Measurements from ENCODE around the gene IFNK. TPM values are rescaled to one million over a fixed set of nuclear protein-coding genes. Genes with fewer than 3 reads are reported as not detected.

The IFNK gene
- total and polyA plus RNA-seq, 9 donors = 0.16 to 0.22 TPM; not detected in 7

- no peak for DNase-seq
- peaks cover 8% of the 10 kb centered on the region for H3K4me1 ChIP-seq (ENCODE audit: control insufficient read depth, insufficient read depth, low read length)
- no peaks in the 10 kb centered on the region for H3K9me3 ChIP-seq (replicated peaks; ENCODE audit: control insufficient read depth, low read depth, low read length)
- H3K27me3 ChIP-seq (ENCODE audit: control insufficient read depth, insufficient read depth, low read length) = no peaks in the 10 kb centered on the region
- no peak overlapping the region for H3K27ac ChIP-seq (ENCODE audit: low read length)
- peaks cover 4% of the 10 kb centered on the region for H3K36me3 ChIP-seq (ENCODE audit: control insufficient read depth, insufficient read depth, low read length)
- no CpG with 5 or more reads among the region's 3 CpGs for WGBS (ENCODE audit: insufficient coverage)
- no peak overlapping the region for H3K4me3 ChIP-seq (ENCODE audit: low read length)
These were observed 12.1 kb downstream of the IFNK start for GRCh38 chr9:27536168-27536567.

GRCh38 chr9:27537027-27537435, 12.9 kb downstream of the IFNK start:
- Histone ChIP-seq H3K4me3 (ENCODE audit: low read length) (no peak overlapping the region), H3K36me3 (ENCODE audit: control insufficient read depth, insufficient read depth, low read length) (peaks cover 4% of the 10 kb centered on the region), H3K4me1 (ENCODE audit: control insufficient read depth, insufficient read depth, low read length) (peaks cover 8% of the 10 kb centered on the region), H3K27me3 (ENCODE audit: control insufficient read depth, insufficient read depth, low read length) (no peaks in the 10 kb centered on the region), H3K9me3 (replicated peaks; ENCODE audit: control insufficient read depth, low read depth, low read length) (no peaks in the 10 kb centered on the region), H3K27ac (ENCODE audit: low read length) (no peak overlapping the region)
- WGBS (ENCODE audit: insufficient coverage) = 71% methylated on average over 4 of the region's 7 CpGs
- no peak for DNase-seq

- no peak for DNase-seq
- WGBS (ENCODE audit: insufficient coverage) = no CpG with 5 or more reads among the region's 1 CpG
- no peak overlapping the region for H3K27ac ChIP-seq (ENCODE audit: low read length)
- H3K36me3 ChIP-seq (ENCODE audit: control insufficient read depth, insufficient read depth, low read length) = peaks cover 4% of the 10 kb centered on the region
- H3K9me3 ChIP-seq (replicated peaks; ENCODE audit: control insufficient read depth, low read depth, low read length) = no peaks in the 10 kb centered on the region
- no peak overlapping the region for H3K4me3 ChIP-seq (ENCODE audit: low read length)
- H3K27me3 ChIP-seq (ENCODE audit: control insufficient read depth, insufficient read depth, low read length) = no peaks in the 10 kb centered on the region
- peaks cover 8% of the 10 kb centered on the region for H3K4me1 ChIP-seq (ENCODE audit: control insufficient read depth, insufficient read depth, low read length)
These were observed 13.7 kb downstream of the IFNK start for GRCh38 chr9:27537756-27538155.

- H3K36me3 ChIP-seq (ENCODE audit: control insufficient read depth, insufficient read depth, low read length) = peaks cover 4% of the 10 kb centered on the region
- DNase-seq = no peak
- WGBS (ENCODE audit: insufficient coverage) = 87% methylated on average over 2 of the region's 3 CpGs
- peaks cover 8% of the 10 kb centered on the region for H3K4me1 ChIP-seq (ENCODE audit: control insufficient read depth, insufficient read depth, low read length)
- H3K27ac ChIP-seq (ENCODE audit: low read length) = no peak overlapping the region
- no peaks in the 10 kb centered on the region for H3K9me3 ChIP-seq (replicated peaks; ENCODE audit: control insufficient read depth, low read depth, low read length)
- H3K4me3 ChIP-seq (ENCODE audit: low read length) = no peak overlapping the region
- H3K27me3 ChIP-seq (ENCODE audit: control insufficient read depth, insufficient read depth, low read length) = no peaks in the 10 kb centered on the region
These were observed 14.6 kb downstream of the IFNK start for GRCh38 chr9:27538647-27539046.

- H3K36me3 ChIP-seq (ENCODE audit: control insufficient read depth, insufficient read depth, low read length) = peaks cover 2% of the 10 kb centered on the region
- H3K27ac ChIP-seq (ENCODE audit: low read length) = peak overlapping the region; percentile 53
- peaks cover 8% of the 10 kb centered on the region for H3K4me1 ChIP-seq (ENCODE audit: control insufficient read depth, insufficient read depth, low read length)
- WGBS (ENCODE audit: insufficient coverage) = 12% methylated on average over 2 of the region's 5 CpGs
- no peak overlapping the region for H3K4me3 ChIP-seq (ENCODE audit: low read length)
- no peaks in the 10 kb centered on the region for H3K27me3 ChIP-seq (ENCODE audit: control insufficient read depth, insufficient read depth, low read length)
- peak; percentile 95 for DNase-seq
- no peaks in the 10 kb centered on the region for H3K9me3 ChIP-seq (replicated peaks; ENCODE audit: control insufficient read depth, low read depth, low read length)
These were observed 15.7 kb downstream of the IFNK start for GRCh38 chr9:27539479-27540441.

GRCh38 chr9:27540502-27540901, 16.4 kb downstream of the IFNK start:
- H3K4me3 ChIP-seq (ENCODE audit: low read length) = no peak overlapping the region
- WGBS (ENCODE audit: insufficient coverage) = no CpG with 5 or more reads among the region's 1 CpG
- H3K36me3 ChIP-seq (ENCODE audit: control insufficient read depth, insufficient read depth, low read length) = peaks cover 5% of the 10 kb centered on the region
- H3K27me3 ChIP-seq (ENCODE audit: control insufficient read depth, insufficient read depth, low read length) = no peaks in the 10 kb centered on the region
- no peak overlapping the region for H3K27ac ChIP-seq (ENCODE audit: low read length)
- peak; percentile 17 for DNase-seq
- peaks cover 8% of the 10 kb centered on the region for H3K4me1 ChIP-seq (ENCODE audit: control insufficient read depth, insufficient read depth, low read length)
- no peaks in the 10 kb centered on the region for H3K9me3 ChIP-seq (replicated peaks; ENCODE audit: control insufficient read depth, low read depth, low read length)

GRCh38 chr9:27541740-27542139, 17.6 kb downstream of the IFNK start:
- no peak for DNase-seq
- Histone ChIP-seq H3K36me3 (ENCODE audit: control insufficient read depth, insufficient read depth, low read length) (peaks cover 3% of the 10 kb centered on the region), H3K4me1 (ENCODE audit: control insufficient read depth, insufficient read depth, low read length) (peaks cover 8% of the 10 kb centered on the region), H3K27me3 (ENCODE audit: control insufficient read depth, insufficient read depth, low read length) (no peaks in the 10 kb centered on the region), H3K27ac (ENCODE audit: low read length) (no peak overlapping the region), H3K9me3 (replicated peaks; ENCODE audit: control insufficient read depth, low read depth, low read length) (no peaks in the 10 kb centered on the region), H3K4me3 (ENCODE audit: low read length) (no peak overlapping the region)
- 90% methylated on average over 2 of the region's 4 CpGs for WGBS (ENCODE audit: insufficient coverage)

- no peak for DNase-seq
- Histone ChIP-seq H3K27ac (ENCODE audit: low read length) (no peak overlapping the region), H3K4me3 (ENCODE audit: low read length) (no peak overlapping the region), H3K9me3 (replicated peaks; ENCODE audit: control insufficient read depth, low read depth, low read length) (no peaks in the 10 kb centered on the region), H3K4me1 (ENCODE audit: control insufficient read depth, insufficient read depth, low read length) (peaks cover 8% of the 10 kb centered on the region), H3K27me3 (ENCODE audit: control insufficient read depth, insufficient read depth, low read length) (no peaks in the 10 kb centered on the region), H3K36me3 (ENCODE audit: control insufficient read depth, insufficient read depth, low read length) (peaks cover 3% of the 10 kb centered on the region)
- WGBS (ENCODE audit: insufficient coverage) = no CpG with 5 or more reads among the region's 2 CpGs
These were observed 18.4 kb downstream of the IFNK start for GRCh38 chr9:27542508-27542907.

GRCh38 chr9:27545471-27545870, 21.4 kb downstream of the IFNK start:
- Histone ChIP-seq H3K27me3 (ENCODE audit: control insufficient read depth, insufficient read depth, low read length) (no peaks in the 10 kb centered on the region), H3K27ac (ENCODE audit: low read length) (no peak overlapping the region), H3K4me3 (ENCODE audit: low read length) (no peak overlapping the region), H3K36me3 (ENCODE audit: control insufficient read depth, insufficient read depth, low read length) (peaks cover 9% of the 10 kb centered on the region), H3K4me1 (ENCODE audit: control insufficient read depth, insufficient read depth, low read length) (no peaks in the 10 kb centered on the region), H3K9me3 (replicated peaks; ENCODE audit: control insufficient read depth, low read depth, low read length) (no peaks in the 10 kb centered on the region)
- no peak for DNase-seq
- no CpG with 5 or more reads among the region's 3 CpGs for WGBS (ENCODE audit: insufficient coverage)

- H3K27me3 ChIP-seq (ENCODE audit: control insufficient read depth, insufficient read depth, low read length) = no peaks in the 10 kb centered on the region
- H3K36me3 ChIP-seq (ENCODE audit: control insufficient read depth, insufficient read depth, low read length) = peaks cover 15% of the 10 kb centered on the region
- no peak overlapping the region for H3K4me3 ChIP-seq (ENCODE audit: low read length)
- H3K4me1 ChIP-seq (ENCODE audit: control insufficient read depth, insufficient read depth, low read length) = no peaks in the 10 kb centered on the region
- H3K9me3 ChIP-seq (replicated peaks; ENCODE audit: control insufficient read depth, low read depth, low read length) = no peaks in the 10 kb centered on the region
- peak; percentile 73 for DNase-seq
- no peak overlapping the region for H3K27ac ChIP-seq (ENCODE audit: low read length)
- WGBS (ENCODE audit: insufficient coverage) = no CpG with 5 or more reads among the region's 10 CpGs
These were observed 24.1 kb downstream of the IFNK start for GRCh38 chr9:27548055-27548741.
